GM06990 (cell line): Measurements from ENCODE around the gene CHAD.

ENCODE experiments used
- DNase-seq: peaks from one replicate; pipeline ENCODE4 v3.0.0-alpha.2; 2011; ENCODE audit not compliant: insufficient read length; ENCODE audit errors: extremely low read depth
- H3K27me3 ChIP-seq: replicated peaks from 2 replicates; pipeline ENCODE4 v1.6.0; 2011; ENCODE audit warnings: low read length; ENCODE audit not compliant: control insufficient read depth, insufficient read depth
- H3K36me3 ChIP-seq: 2 replicates; pipeline ENCODE4 v1.5.1; 2011; ENCODE audit warnings: low read length; ENCODE audit not compliant: control insufficient read depth, insufficient read depth
- H3K4me3 ChIP-seq: replicated peaks from 2 replicates; pipeline ENCODE4 v1.5.1; 2011; ENCODE audit warnings: low read depth, mild to moderate bottlenecking, control low read depth, low read length
- CTCF ChIP-seq: IDR thresholded peaks from 2 replicates; pipeline ENCODE4 v1.5.1; 2011; ENCODE audit warnings: low read length, control low read depth, mild to moderate bottlenecking, inconsistent platforms; ENCODE audit not compliant: insufficient read depth, poor library complexity, severe bottlenecking

Gene CHAD

GRCh38 chr17:50462446-50462845 is 6.2 kb downstream of the CHAD start:
- no peak for TF ChIP-seq CTCF
- DNase-seq: no peak
- H3K27me3 ChIP-seq: no peaks in the 10 kb centered on the region
- no peak overlapping the region for H3K4me3 ChIP-seq
- no peaks in the 10 kb centered on the region for H3K36me3 ChIP-seq

- Histone ChIP-seq H3K4me3 (no peak overlapping the region), H3K36me3 (no peaks in the 10 kb centered on the region), H3K27me3 (no peaks in the 10 kb centered on the region)
- DNase-seq: no peak
- TF ChIP-seq CTCF: no peak
These were observed 7.0 kb downstream of the CHAD start for GRCh38 chr17:50461550-50462132.

GRCh38 chr17:50460831-50461526 is 7.7 kb downstream of the CHAD start:
- Histone ChIP-seq H3K27me3 (no peaks in the 10 kb centered on the region), H3K4me3 (no peak overlapping the region), H3K36me3 (no peaks in the 10 kb centered on the region)
- TF ChIP-seq CTCF: no peak
- DNase-seq: no peak

GRCh38 chr17:50459756-50460155 is 8.9 kb downstream of the CHAD start:
- no peak overlapping the region for H3K4me3 ChIP-seq
- H3K36me3 ChIP-seq: no peaks in the 10 kb centered on the region
- DNase-seq: no peak
- H3K27me3 ChIP-seq: no peaks in the 10 kb centered on the region
- no peak for TF ChIP-seq CTCF

- no peak for DNase-seq
- Histone ChIP-seq H3K36me3 (no peaks in the 10 kb centered on the region), H3K4me3 (no peak overlapping the region), H3K27me3 (no peaks in the 10 kb centered on the region)
- no peak for TF ChIP-seq CTCF
These were observed 9.7 kb downstream of the CHAD start for GRCh38 chr17:50458701-50459676.
